Cardiac atrium fibroblast (primary cell): ENCODE data around the gene CHCHD4. TPM values are rescaled to one million over a fixed set of nuclear protein-coding genes. Genes with fewer than 3 reads are reported as not detected.

Experiments used
- total RNA-seq: library from RNA; depleted of rRNA; stranded (reverse); fragments of >200 nt; gene quantifications from 2 replicates; pipeline ENCODE4 v1.2.3, GENCODE V29; 2015

CHCHD4 gene
- 11.2 and 16.5 TPM in 2 replicates for total RNA-seq

GRCh38 chr3:14124615-14125192, at the start of gene CHCHD4, which contains the start of gene TMEM43:
Gene CHCHD4 (minus strand): TSS chr3:14124870. CDS start chr3:14124676, 194 bp downstream.
Gene TMEM43 (plus strand): TSS chr3:14125052. CDS start chr3:14125194, 142 bp downstream.

Other genes starting within 250 kb of the CHCHD4 start
- gene WNT7A, start 244.8 kb downstream of the CHCHD4 start, total RNA-seq: not detected in 2 replicates
- 122 and 128 TPM in 2 replicates for gene TMEM43, start 182 bp upstream of the CHCHD4 start, total RNA-seq
- gene XPC, start 53.7 kb upstream of the CHCHD4 start, total RNA-seq: 23.8 and 27.1 TPM in 2 replicates
- gene LSM3, start 53.9 kb upstream of the CHCHD4 start, total RNA-seq: 9.7 and 11.2 TPM in 2 replicates